Measurements from ENCODE around the gene KRTAP15-1.

Gene KRTAP15-1, protein sequence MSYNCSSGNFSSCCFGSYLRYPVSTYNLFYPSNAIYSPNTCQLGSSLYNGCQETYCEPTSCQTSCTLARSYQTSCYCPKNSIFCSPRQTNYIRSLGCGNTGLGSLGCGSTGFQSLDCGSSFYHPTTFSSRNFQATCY

DNA sequence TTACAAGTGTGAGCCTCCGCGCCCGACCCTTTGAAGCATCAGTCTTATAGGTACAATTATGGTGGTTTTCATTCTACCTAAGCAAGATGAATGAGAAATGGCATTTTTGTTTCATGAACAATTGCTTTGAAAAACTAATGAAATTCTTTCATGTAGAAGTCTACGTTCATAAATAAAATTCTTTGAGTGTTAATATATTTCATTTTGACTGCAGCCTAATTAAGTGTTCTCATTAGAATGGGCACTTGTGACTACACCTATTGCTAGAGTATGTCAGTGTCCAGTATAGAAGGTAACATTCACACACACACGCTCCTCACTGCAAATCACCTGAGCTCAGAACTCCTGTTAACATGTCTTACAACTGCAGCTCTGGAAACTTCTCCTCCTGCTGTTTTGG is at the start of gene KRTAP15-1:
TSS of gene KRTAP15-1 (plus strand) at position 301 of the 400 bp plus-strand sequence. CDS start at position 354, 53 bp downstream.
- DNase-seq (ENCODE audit: low spot score): no peak

DNA sequence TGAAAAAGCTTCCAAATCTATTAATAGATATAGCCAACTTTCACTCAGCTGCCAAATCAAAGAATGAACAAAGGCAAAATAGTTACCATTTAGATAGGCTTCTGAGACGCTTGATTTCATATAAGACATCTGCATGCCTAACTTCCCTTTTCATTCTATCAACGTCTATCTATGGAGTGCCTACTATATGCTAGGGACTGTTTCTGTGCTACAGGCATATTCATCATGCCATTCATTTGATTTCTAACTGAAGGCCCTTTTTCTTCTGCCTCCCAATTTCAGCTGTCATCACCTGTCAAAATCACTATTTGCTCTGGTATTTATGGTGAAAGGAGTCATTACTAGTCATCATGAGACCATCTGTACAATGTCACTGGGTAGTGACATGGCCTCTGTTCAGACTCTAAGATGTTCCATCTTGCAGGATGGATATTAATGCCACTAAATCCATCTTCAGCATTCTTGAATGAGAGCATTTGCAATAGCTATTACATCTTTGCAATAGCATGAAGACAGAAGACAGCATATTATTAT is 48.5 kb upstream of the KRTAP15-1 start:
- TF ChIP-seq, protein P1, sequence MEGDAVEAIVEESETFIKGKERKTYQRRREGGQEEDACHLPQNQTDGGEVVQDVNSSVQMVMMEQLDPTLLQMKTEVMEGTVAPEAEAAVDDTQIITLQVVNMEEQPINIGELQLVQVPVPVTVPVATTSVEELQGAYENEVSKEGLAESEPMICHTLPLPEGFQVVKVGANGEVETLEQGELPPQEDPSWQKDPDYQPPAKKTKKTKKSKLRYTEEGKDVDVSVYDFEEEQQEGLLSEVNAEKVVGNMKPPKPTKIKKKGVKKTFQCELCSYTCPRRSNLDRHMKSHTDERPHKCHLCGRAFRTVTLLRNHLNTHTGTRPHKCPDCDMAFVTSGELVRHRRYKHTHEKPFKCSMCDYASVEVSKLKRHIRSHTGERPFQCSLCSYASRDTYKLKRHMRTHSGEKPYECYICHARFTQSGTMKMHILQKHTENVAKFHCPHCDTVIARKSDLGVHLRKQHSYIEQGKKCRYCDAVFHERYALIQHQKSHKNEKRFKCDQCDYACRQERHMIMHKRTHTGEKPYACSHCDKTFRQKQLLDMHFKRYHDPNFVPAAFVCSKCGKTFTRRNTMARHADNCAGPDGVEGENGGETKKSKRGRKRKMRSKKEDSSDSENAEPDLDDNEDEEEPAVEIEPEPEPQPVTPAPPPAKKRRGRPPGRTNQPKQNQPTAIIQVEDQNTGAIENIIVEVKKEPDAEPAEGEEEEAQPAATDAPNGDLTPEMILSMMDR (IDR thresholded peaks at IDR 0.05; ENCODE audit: extremely low read depth, missing control alignments): no peak
- no peak for DNase-seq (ENCODE audit: low spot score)

More for the DNA sequence above, at the start of gene KRTAP15-1:
- TF ChIP-seq, protein P1 (IDR thresholded peaks at IDR 0.05; ENCODE audit: extremely low read depth, missing control alignments): no peak

DNA sequence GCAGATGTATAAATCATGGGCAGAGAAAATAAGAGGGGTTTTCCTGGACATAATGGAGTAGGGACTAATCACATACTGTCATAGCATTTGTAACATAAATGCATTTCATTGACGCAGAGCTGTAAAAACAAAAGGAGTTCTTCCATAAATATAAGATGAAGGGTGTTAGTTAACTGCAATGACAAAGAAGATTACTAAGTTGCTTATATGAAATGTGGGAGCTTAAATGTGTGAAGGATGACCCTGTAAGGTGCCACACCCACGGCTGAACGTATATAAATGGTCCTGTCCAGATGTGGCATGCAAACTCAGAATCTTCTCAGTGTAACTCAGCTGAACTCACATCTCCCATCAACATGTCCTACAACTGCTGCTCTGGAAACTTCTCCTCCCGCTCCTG is 44.3 kb upstream of the KRTAP15-1 start, which contains the start of gene KRTAP13-1:
TSS of gene KRTAP13-1 (plus strand) at position 301 of the 400 bp plus-strand sequence. CDS start at position 357, 56 bp downstream.
- TF ChIP-seq, protein P1 (IDR thresholded peaks at IDR 0.05; ENCODE audit: extremely low read depth, missing control alignments): no peak
- no peak for DNase-seq (ENCODE audit: low spot score)

DNA sequence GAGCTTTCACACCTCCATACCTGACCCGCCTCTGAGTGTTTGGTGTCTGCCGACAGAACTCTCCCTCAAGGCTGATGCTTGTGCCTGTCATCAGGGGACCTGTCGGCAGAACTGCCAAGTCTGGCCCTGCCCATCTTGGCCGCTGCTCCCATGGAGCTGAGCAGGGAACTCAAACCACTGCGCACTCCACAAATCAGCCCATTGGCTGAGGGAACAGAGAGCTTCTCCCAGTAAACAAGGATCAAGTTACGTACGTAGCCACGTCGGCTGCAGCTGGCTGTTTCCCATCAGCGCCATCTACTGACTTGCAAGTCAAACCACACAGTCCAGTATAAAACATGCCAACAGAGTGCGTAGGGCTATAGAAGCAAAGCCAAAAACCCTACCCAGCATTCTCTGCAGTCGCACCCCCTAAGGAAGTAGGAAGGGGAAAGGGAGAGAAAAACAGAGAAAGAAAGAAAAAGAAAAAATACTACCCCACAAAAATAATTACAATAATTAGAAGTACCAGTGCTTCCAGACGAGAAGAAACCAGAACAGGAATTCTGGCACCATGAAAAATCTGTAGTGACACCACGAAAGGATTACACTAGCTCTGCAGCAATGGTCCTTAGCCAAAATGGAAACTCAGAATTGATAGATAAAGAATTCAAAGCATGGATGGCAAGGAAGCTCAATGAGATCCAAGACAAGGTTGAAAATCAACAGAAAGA is 31.1 kb upstream of the KRTAP15-1 start:
- TF ChIP-seq, protein P1 (IDR thresholded peaks at IDR 0.05; ENCODE audit: extremely low read depth, missing control alignments): no peak
- no peak for DNase-seq (ENCODE audit: low spot score)

DNA sequence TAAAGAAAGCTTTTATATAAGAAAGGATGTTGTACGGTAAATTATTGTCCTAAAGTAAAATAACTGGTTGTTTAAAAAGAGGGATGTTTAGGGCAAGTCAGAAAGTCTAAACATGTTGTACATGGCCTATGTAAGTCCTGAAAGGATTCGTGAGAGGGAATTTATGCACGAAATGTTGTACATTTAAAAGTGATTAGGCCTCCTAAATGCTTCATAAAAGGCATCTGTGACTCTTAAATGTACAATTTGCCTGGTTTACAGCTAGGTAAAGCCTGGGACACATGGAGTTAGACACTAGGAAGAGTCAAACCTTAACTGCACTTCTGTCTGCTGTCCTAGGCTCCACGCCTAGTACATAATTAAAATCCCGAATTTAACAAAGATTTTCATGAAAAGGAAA is 24.1 kb upstream of the KRTAP15-1 start:
- DNase-seq (ENCODE audit: low spot score): no peak
- TF ChIP-seq, protein P1 (IDR thresholded peaks at IDR 0.05; ENCODE audit: extremely low read depth, missing control alignments): no peak

DNA sequence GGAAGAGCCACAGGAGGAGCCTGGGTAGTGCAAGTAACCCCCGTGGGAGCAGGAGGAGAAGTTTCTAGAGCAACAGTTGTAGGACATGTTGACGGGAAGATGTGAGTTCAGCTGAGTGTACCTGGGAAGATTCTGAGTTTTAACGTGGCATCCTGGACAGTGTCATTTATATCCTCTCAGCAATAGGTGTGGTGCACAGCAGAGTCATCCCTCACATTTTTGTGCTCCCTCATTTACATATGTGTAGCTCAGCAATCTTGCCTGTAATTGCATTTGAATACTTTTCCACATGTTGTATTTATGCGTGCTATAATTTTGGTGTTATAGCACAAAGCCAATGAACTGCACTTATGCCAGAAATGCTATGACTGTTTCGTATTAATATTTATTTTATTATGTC is 14.2 kb upstream of the KRTAP15-1 start, which contains the start of gene KRTAP13-3:
TSS of gene KRTAP13-3 (minus strand) at position 101 of the 400 bp plus-strand sequence. CDS start at position 87, 14 bp downstream.
- DNase-seq (ENCODE audit: low spot score): no peak
- TF ChIP-seq, protein P1 (IDR thresholded peaks at IDR 0.05; ENCODE audit: extremely low read depth, missing control alignments): no peak

DNA sequence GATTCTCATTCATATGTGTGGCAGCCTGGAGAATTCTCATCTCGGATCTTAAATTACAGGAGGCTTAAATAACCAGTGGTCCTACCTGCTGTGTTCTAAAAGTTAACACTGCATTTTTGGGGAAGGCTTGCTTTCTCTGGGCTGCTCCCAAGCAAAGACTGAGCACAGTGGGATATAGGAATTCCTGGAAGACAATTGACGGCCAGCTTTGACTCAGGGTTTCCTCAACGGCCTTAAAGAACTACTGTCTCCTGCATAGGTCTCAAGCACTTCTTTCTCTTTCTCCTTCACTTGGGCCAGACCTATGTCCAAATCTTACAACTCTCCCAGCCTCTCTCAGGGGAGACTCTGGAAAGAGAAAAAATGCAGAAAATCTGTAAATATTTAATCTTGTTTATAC is 13.3 kb upstream of the KRTAP15-1 start:
- TF ChIP-seq, protein P1 (IDR thresholded peaks at IDR 0.05; ENCODE audit: extremely low read depth, missing control alignments): no peak
- DNase-seq (ENCODE audit: low spot score): no peak
